GM18861 (cell line): ENCODE data around the gene GDI1.

Experiments
- ATAC-seq: cut with Tn5 transposase; IDR thresholded peaks from one replicate; pipeline ENCODE4 v1.9.1; 2021; ENCODE audit not compliant: unreplicated experiment

GDI1 gene

GRCh38 chrX:154458954-154459778 lies 22.2 kb downstream of the GDI1 start:
- ATAC-seq: no peak

DNA sequence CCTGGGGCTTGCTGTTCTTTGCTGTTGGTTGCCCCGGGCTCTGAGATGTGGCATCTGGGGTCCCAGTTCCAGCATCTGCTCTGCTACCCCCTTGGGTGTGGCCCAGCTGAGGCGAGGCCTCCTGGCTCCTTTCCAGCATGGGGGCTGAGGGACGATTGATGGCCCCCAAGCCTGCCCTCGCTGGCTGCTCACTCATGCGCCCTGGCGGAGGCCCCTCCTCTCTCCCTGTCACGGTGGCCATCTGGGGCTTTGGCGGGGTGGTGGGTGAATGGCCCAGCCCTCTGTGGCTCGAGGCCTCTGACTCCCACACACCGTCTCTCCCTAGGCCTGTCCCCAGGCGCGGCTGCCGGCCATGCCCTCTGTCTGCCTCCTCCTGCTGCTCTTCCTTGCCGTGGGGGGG lies 22.9 kb downstream of the GDI1 start:
- no peak for ATAC-seq

GRCh38 chrX:154460326-154460725 lies 23.4 kb downstream of the GDI1 start:
- no peak for ATAC-seq

DNA sequence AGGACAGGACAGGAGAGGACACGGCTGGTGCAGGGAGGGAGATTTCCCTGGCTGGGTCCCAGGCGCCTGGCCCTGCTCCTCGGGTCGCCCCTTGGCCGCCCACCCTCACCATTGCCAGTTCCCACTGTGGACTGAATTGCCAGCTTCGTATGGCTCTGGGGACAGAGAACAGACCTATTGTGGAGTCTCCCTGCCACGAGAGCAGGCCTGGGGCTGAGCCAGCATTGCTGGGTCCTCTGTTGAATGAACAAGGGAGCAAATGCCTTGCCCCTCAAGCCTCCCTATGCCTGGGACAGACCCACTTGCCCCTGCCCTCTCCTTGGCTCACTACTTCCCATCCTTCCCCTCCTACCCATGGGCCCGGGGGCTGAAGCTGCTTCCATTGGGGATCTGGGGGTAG lies 25.4 kb downstream of the GDI1 start:
- no peak for ATAC-seq

- ATAC-seq: no peak
These were observed 26.8 kb downstream of the GDI1 start for GRCh38 chrX:154463611-154464220.

- ATAC-seq: no peak
These were observed 27.9 kb downstream of the GDI1 start for GRCh38 chrX:154464806-154465365.

- no peak for ATAC-seq
These were observed 28.6 kb downstream of the GDI1 start for GRCh38 chrX:154465601-154466000.

DNA sequence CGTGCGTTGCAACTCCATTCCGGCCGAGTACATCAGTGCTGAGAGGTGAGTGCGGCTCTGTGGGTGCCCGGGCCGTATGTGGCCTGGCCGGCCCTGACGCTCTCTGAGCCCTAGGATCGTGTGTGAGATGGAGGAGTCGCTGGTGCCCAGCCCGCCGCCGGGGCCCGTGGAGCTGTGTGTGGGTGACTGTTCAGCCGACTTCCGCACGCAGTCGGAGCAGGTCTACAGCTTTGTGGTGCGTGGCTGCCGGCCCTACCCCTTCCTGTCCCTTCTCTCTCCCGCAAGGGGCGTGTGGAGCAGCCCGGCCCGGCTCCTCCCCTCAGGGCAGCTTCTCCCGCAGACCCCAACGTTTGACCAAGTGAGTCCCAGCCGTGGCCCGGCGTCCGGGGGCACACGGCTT lies 29.1 kb downstream of the GDI1 start:
- no peak for ATAC-seq

DNA sequence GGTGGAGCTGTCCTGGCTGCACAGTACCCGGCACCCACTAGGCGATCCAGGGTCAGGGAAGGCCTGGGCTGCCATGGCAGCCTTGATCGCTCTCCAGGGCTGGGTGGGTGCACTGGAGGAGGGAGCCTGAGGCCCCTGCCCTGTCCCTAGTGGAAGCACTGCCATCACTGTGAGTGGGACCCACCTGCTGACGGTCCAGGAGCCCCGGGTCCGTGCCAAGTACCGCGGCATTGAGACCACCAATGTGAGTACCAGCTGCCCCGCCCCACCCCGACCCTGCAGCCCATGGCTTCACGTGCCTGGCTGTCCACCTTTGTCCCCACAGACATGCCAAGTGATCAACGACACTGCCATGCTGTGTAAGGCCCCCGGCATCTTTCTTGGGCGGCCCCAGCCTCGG lies 30.0 kb downstream of the GDI1 start:
- no peak for ATAC-seq

GRCh38 chrX:154467556-154467955 lies 30.6 kb downstream of the GDI1 start:
- ATAC-seq: no peak

GRCh38 chrX:154468217-154468616 lies 31.3 kb downstream of the GDI1 start:
- no peak for ATAC-seq

GRCh38 chrX:154469114-154469513 lies 32.2 kb downstream of the GDI1 start:
- ATAC-seq: no peak

GRCh38 chrX:154469880-154470279 lies 32.9 kb downstream of the GDI1 start:
- ATAC-seq: no peak

DNA sequence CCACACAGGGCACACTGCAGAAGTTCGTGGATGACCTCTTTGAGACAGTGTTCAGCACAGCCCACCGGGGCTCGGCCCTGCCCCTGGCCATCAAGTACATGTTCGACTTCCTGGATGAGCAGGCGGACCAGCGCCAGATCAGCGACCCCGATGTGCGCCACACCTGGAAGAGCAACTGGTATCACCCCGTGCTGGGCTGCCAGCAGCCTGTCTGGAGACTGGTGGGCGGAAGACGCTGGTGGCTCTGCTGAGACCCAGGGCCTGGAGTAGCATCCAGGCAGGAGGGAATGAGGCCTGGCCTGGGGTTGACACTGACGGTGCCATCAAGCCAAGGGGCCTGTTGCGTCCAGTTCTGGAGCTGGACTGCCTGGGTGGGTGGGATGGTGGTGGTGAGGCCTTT lies 33.5 kb downstream of the GDI1 start:
- no peak for ATAC-seq

- ATAC-seq: no peak
These were observed 34.1 kb downstream of the GDI1 start for GRCh38 chrX:154470914-154471568.

- no peak for ATAC-seq
These were observed 35.1 kb downstream of the GDI1 start for GRCh38 chrX:154471839-154472684.

GRCh38 chrX:154472685-154473632 lies 36.0 kb downstream of the GDI1 start:
- no peak for ATAC-seq

- no peak for ATAC-seq
These were observed 36.7 kb downstream of the GDI1 start for GRCh38 chrX:154473683-154474082.

- ATAC-seq: no peak
These were observed 39.9 kb downstream of the GDI1 start for GRCh38 chrX:154476821-154477220.
